ENCODE results near the gene UTRN.

UTRN gene

GRCh38 chr6:144284783-144285547, at the start of gene UTRN:
TSS of gene UTRN (plus strand) at chr6:144285335. CDS start at chr6:144291829, 6,494 bp downstream.
- H3K4me3 ChIP-seq (ENCODE audit: low read depth, low read length), result peak within 1 kb of the TSS; percentile 86
- CTCF ChIA-PET, result interaction anchor here (1.0 to 2.2 kb wide), 4 partner anchors 37 to 196 kb away, joined by 3 to 12 read pairs (median 4); no protein-coding TSS in a partner anchor

DNA sequence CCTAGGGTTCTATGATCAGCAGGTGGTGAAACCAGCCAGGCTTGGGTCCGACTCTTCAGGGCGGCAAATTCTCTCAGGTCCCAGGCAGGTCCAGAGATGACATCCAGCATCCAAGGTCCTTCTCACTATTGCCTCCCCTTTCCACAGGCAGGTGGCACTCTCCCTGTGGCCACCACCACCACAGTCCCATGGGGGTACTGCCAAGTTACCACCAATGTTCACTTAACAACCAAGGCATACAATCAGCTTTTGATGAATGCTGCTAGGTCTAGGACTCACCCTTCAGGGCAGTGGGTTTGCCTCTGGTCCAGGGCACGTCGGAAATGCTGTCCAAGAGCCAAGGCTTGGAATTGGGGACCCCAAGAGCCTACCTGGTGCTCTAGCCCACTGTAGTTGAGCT, 40.4 kb upstream of the UTRN start:
- no peak for DNase-seq (ENCODE audit: low read depth, low spot score)
- TF ChIP-seq, protein P1, sequence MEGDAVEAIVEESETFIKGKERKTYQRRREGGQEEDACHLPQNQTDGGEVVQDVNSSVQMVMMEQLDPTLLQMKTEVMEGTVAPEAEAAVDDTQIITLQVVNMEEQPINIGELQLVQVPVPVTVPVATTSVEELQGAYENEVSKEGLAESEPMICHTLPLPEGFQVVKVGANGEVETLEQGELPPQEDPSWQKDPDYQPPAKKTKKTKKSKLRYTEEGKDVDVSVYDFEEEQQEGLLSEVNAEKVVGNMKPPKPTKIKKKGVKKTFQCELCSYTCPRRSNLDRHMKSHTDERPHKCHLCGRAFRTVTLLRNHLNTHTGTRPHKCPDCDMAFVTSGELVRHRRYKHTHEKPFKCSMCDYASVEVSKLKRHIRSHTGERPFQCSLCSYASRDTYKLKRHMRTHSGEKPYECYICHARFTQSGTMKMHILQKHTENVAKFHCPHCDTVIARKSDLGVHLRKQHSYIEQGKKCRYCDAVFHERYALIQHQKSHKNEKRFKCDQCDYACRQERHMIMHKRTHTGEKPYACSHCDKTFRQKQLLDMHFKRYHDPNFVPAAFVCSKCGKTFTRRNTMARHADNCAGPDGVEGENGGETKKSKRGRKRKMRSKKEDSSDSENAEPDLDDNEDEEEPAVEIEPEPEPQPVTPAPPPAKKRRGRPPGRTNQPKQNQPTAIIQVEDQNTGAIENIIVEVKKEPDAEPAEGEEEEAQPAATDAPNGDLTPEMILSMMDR (IDR thresholded peaks at IDR 0.05; ENCODE audit: insufficient read depth, low read length, missing control alignments), result no peak
- CTCF ChIA-PET, result interaction anchor here (0.8 to 2.7 kb wide), 3 partner anchors 12 to 27 kb away, joined by 3 to 6 read pairs (median 3); no protein-coding TSS in a partner anchor
- H3K4me3 ChIP-seq (ENCODE audit: low read depth, low read length), result no peak overlapping the region
- POLR2A ChIA-PET, result no interaction called here

More at GRCh38 chr6:144284783-144285547, at the start of gene UTRN:
- POLR2A ChIA-PET, result interaction anchor here (0.9 kb wide), 1 partner anchor 21 kb away, joined by 4 read pairs; no protein-coding TSS in a partner anchor
- no peak for DNase-seq (ENCODE audit: low read depth, low spot score)
- TF ChIP-seq, protein P1 (IDR thresholded peaks at IDR 0.05; ENCODE audit: insufficient read depth, low read length, missing control alignments), result no peak

- TF ChIP-seq, protein P1 (IDR thresholded peaks at IDR 0.05; ENCODE audit: insufficient read depth, low read length, missing control alignments), result no peak
- CTCF ChIA-PET, result interaction anchor here (1.2 kb wide), 1 partner anchor 37 kb away, joined by 3 read pairs; no protein-coding TSS in a partner anchor
- POLR2A ChIA-PET, result interaction anchor here (0.6 kb wide), 1 partner anchor 21 kb away, joined by 3 read pairs; no protein-coding TSS in a partner anchor
- DNase-seq (ENCODE audit: low read depth, low spot score), result no peak
- H3K4me3 ChIP-seq (ENCODE audit: low read depth, low read length), result no peak overlapping the region
These were observed 38.1 kb upstream of the UTRN start for GRCh38 chr6:144246988-144247387.

DNA sequence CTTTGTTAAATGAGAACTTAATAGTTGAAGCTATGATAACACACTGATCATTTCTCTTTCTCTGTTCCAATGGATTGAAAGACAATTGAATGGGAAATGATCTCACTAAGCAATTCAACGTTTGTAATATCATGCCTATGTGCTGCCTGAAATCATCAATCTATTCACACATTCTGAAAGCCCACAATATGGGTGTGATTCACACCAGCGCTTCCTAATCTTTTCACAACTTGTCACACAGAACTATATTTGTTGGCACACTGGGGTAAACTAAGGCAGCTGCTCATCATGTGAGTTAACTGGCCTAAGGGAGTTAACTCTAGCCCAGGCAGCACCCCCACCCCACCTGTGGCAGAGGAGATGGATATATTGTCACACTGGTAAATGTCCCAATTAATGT, 37.1 kb upstream of the UTRN start:
- ChIA-PET POLR2A (interaction anchor here (1.1 kb wide), 1 partner anchor 31 kb away, joined by 3 read pairs; no protein-coding TSS in a partner anchor), CTCF (interaction anchor here (0.7 to 2.2 kb wide), 4 partner anchors 12 to 233 kb away, joined by 3 to 8 read pairs (median 3); no protein-coding TSS in a partner anchor)
- DNase-seq (ENCODE audit: low read depth, low spot score), result no peak
- H3K4me3 ChIP-seq (ENCODE audit: low read depth, low read length), result no peak overlapping the region
- TF ChIP-seq, protein P1 (IDR thresholded peaks at IDR 0.05; ENCODE audit: insufficient read depth, low read length, missing control alignments), result no peak

DNA sequence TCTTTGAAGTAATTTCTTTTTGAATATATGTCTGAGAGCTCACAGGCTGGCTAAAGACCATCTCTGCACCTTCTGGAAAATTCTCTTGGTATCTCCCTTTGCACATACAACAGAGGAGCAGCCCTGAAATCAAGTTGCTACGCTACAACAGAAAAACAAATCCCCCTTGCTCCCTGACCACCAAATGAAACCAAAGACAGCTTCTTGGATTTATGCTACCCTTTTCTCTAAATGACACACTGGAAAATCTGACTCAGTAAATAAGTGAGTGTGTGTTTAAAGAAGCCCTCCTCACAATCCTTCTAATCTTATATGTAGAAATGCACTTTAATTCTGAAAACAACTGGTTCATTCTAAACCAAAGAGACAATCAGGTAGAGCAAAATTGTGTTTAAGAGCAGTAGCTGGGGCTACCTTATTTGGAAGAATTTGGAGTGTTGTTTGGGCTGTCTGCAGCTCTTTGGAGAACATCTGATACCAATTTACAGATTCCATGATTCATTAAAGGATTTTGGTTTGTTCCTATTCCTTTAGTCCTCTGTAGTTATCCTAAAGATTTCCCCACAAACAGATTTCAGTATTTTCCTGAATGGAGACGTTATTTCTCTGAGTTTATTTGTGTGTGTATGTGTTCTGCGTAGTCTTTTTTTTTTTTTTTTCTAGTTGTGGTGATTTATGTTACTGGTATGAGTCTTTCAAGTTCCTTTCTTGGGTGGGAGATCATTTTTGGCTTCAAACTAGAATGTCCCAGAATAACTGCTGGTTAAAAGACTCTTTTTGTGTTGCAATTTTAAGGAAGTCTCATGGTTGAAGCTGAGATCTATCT, 36.4 kb upstream of the UTRN start:
- CTCF ChIA-PET, result interaction anchor here (0.7 to 2.2 kb wide), 4 partner anchors 12 to 233 kb away, joined by 3 to 8 read pairs (median 6); no protein-coding TSS in a partner anchor
- TF ChIP-seq, protein P1 (IDR thresholded peaks at IDR 0.05; ENCODE audit: insufficient read depth, low read length, missing control alignments), result no peak
- H3K4me3 ChIP-seq (ENCODE audit: low read depth, low read length), result no peak overlapping the region
- peak; percentile 84 for DNase-seq (ENCODE audit: low read depth, low spot score)
- POLR2A ChIA-PET, result interaction anchor here (0.7 to 1.7 kb wide), 4 partner anchors 18 to 57 kb away, joined by 3 to 4 read pairs (median 3); no protein-coding TSS in a partner anchor
